Erythroblast (primary cell): ENCODE data around the gene PSMG3.

Source experiments
- GATA1 ChIP-seq: IDR thresholded peaks from 2 replicates; pipeline ENCODE4 v1.6.1; 2011; ENCODE audit warnings: low read depth, mild to moderate bottlenecking, control low read depth, low read length, moderate library complexity
- POLR2A ChIP-seq: IDR thresholded peaks from 2 replicates; pipeline ENCODE4 v1.6.1; 2011; ENCODE audit warnings: mild to moderate bottlenecking, low read length

DNA sequence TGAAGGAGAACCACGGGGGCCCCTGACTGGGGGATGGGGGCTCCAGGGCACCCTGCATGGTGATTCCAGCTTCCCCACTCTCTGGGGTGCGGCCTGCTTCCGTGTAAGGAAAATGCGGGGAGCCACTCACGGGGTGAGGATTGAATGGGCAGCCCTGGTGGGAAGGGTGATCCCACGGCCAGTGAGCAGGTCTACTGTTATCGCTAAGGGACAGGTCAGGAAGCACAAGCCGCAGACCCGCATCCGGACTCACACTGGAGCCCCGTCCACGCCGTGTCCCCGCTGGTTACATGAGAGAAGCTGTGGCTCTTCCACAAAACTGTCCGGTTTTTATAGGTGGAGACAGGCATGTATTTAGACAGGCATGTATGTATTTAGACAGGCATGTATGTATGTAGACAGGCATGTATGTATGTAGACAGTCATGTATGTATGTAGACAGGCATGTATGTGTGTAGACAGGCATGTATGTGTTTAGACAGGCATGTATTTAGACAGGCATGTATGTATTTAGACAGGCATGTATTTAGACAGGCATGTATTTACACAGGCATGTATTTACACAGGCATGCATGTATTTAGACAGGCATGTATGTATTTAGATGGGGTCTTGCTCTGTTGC is 5.7 kb downstream of the PSMG3 start:
- no peak for TF ChIP-seq POLR2A
- no peak for TF ChIP-seq GATA1
